T-helper 1 cell treated with Interleukin-12 subunit alpha and Interleukin-12 subunit beta and Interleukin-4 antibody, amounts not matched to agents 30 ng/mL and 1 ng/mL, for 36 hours (primary cell): ENCODE data around the gene EIF2B1. TPM values are rescaled to one million over a fixed set of nuclear protein-coding genes. Genes with fewer than 3 reads are reported as not detected.

Experiments used
- intact Hi-C: fragments of 100-400 bp; cut with micrococcal nuclease; formaldehyde crosslinking; loops from one replicate; pipeline ENCODE4 v1.15.1; 2024
- total RNA-seq: library from RNA; stranded (reverse); gene quantifications from 2 replicates; pipeline ENCODE4 v1.2.3, GENCODE V29; 2022

EIF2B1 gene
- total RNA-seq, 1 donor from 2014 or later: 68.2 TPM

DNA sequence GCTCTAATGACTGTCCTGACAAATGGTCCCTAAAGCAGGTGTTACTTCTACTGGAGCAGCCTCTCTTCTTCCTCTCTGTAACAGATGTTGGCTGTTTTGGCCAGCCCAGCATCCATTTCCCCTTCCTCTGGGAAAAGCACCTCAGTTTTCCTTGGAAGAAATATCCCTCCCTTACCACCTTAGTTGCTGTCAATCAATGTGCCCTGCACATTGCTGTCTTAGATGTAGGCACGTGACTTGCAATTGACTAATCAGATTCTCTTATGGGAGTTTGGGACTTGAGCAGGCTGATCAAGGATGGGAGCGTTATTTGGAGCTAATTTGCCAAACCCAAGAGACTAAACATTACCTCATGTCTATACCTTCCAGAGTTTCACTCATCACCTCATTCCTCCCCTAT lies 61.1 kb downstream of the EIF2B1 start:
- intact Hi-C loops: no loop called here

DNA sequence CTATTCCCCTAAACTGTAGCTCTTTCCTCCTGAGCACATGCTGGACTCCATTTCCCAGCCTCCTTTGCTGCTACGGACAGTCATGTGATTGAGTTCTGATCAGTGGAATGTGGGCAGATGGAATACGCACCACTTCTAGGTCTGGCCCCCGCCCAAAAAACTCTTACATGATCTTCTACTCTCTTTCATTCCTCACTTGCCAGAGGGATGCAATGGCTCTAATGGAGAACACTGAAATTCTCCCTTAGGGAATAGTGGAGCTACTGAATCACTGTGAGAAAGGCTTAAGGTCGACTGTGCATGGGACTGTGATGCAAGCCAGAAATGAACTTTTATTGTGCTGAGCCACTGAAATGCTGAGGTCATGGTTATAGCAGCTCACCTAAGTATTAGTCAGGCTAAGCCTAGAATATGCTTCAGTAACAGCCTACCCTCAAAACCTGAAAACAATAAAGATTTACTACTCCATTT lies 62.1 kb downstream of the EIF2B1 start:
- intact Hi-C loops: no loop called here

Other genes with a start within 250 kb of the EIF2B1 start
- 56.1 and 59.7 TPM in 2 replicates for gene KMT5A, start 249.6 kb downstream of the EIF2B1 start, total RNA-seq
- 7.6 and 8.0 TPM in 2 replicates for gene RILPL2, start 197.0 kb downstream of the EIF2B1 start, total RNA-seq
- 28.7 and 31.8 TPM in 2 replicates for gene SNRNP35, start 175.5 kb downstream of the EIF2B1 start, total RNA-seq
- 1.2 and 1.5 TPM in 2 replicates for gene RILPL1, start 100.0 kb downstream of the EIF2B1 start, total RNA-seq
- 212 and 227 TPM in 2 replicates for gene TMED2, start 49.1 kb downstream of the EIF2B1 start, total RNA-seq
- gene DDX55, start 31.6 kb downstream of the EIF2B1 start, total RNA-seq: 43.4 and 44.2 TPM in 2 replicates
- gene GTF2H3, start 143 bp upstream of the EIF2B1 start, total RNA-seq: 43.7 and 50.5 TPM in 2 replicates
- gene TCTN2, start 37.4 kb upstream of the EIF2B1 start, total RNA-seq: 1.9 and 2.0 TPM in 2 replicates
- gene ATP6V0A2, start 78.7 kb upstream of the EIF2B1 start, total RNA-seq: 51.4 and 59.1 TPM in 2 replicates
- gene DNAH10, start 128.6 kb upstream of the EIF2B1 start, total RNA-seq: 0.20 and 0.25 TPM in 2 replicates